HG03565 (cell line): ENCODE measurements around the gene PPARGC1A.

Source experiments
- ATAC-seq: cut with Tn5 transposase; IDR thresholded peaks from one replicate; pipeline ENCODE4 v1.9.1; 2021; ENCODE audit warnings: mild to moderate bottlenecking, moderate library complexity; ENCODE audit not compliant: unreplicated experiment

Gene PPARGC1A

GRCh38 chr4:23775694-23776093 lies 114.2 kb downstream of the PPARGC1A start:
- ATAC-seq = no peak

- no peak for ATAC-seq
These were observed 114.9 kb downstream of the PPARGC1A start for GRCh38 chr4:23774909-23775308.

- ATAC-seq = no peak
These were observed 115.8 kb downstream of the PPARGC1A start for GRCh38 chr4:23773884-23774636.

- ATAC-seq = no peak
These were observed 119.8 kb downstream of the PPARGC1A start for GRCh38 chr4:23770011-23770410.

- no peak for ATAC-seq
These were observed 120.4 kb downstream of the PPARGC1A start for GRCh38 chr4:23769406-23769805.

GRCh38 chr4:23768541-23768940 lies 121.3 kb downstream of the PPARGC1A start:
- no peak for ATAC-seq

- ATAC-seq = no peak
These were observed 123.5 kb downstream of the PPARGC1A start for GRCh38 chr4:23766344-23766743.

GRCh38 chr4:23763559-23763958 lies 126.3 kb downstream of the PPARGC1A start:
- no peak for ATAC-seq

- no peak for ATAC-seq
These were observed 127.3 kb downstream of the PPARGC1A start for GRCh38 chr4:23762551-23762950.

- no peak for ATAC-seq
These were observed 130.8 kb downstream of the PPARGC1A start for GRCh38 chr4:23759066-23759465.

GRCh38 chr4:23754688-23755087 lies 135.2 kb downstream of the PPARGC1A start:
- no peak for ATAC-seq

GRCh38 chr4:23750125-23750524 lies 139.7 kb downstream of the PPARGC1A start:
- no peak for ATAC-seq

GRCh38 chr4:23747281-23747735 lies 142.5 kb downstream of the PPARGC1A start:
- no peak for ATAC-seq

GRCh38 chr4:23746672-23747071 lies 143.2 kb downstream of the PPARGC1A start:
- ATAC-seq = no peak

- no peak for ATAC-seq
These were observed 143.8 kb downstream of the PPARGC1A start for GRCh38 chr4:23746027-23746426.

GRCh38 chr4:23745377-23745776 lies 144.5 kb downstream of the PPARGC1A start:
- no peak for ATAC-seq
